Tibial artery (tissue), 4 donors: Measurements from ENCODE around the gene GRAPL.
"Not testable (repeated sequence)": the region's sequence is repeated elsewhere in the genome, so short reads cannot be mapped to it uniquely, and the experiment has no call there.

ENCODE experiments used
- DNase-seq, 2 donors: peaks; one replicate each; pipeline ENCODE4 v3.0.0-alpha.2; 2019
- H3K27ac ChIP-seq, 2 donors: fragments of 200-600 bp; sonication (generic) in 1 of 2; 1 replicate in 1 of 2; 2 replicates in 1 of 2; pipeline ENCODE4 v1.5.1; 2018 to 2019; ENCODE audit warnings: mild to moderate bottlenecking in 1 of 2
- H3K27me3 ChIP-seq, 2 donors: fragments of 200-600 bp; sonication (generic) in 1 of 2; one replicate each; pipeline versions ENCODE4 v1.5.1 to v1.6.0; 2016 to 2019
- H3K36me3 ChIP-seq, 3 donors: fragments of 200-600 bp; sonication (generic) in 2 of 3; one replicate each; pipeline ENCODE4 v1.5.1; 2016 to 2019; ENCODE audit warnings: mild to moderate bottlenecking in 2 of 3
- H3K4me1 ChIP-seq, 4 donors: fragments of 200-600 bp; sonication (generic) in 2 of 4; 1 replicate in 3 of 4; 2 replicates in 1 of 4; pipeline ENCODE4 v1.5.1; 2016 to 2019
- H3K4me3 ChIP-seq, 2 donors: fragments of 200-600 bp; sonication (generic) in 1 of 2; 1 replicate in 1 of 2; 2 replicates in 1 of 2; pipeline ENCODE4 v1.5.1; 2018 to 2019; ENCODE audit warnings: mild to moderate bottlenecking in 2 of 2
- H3K9me3 ChIP-seq, 3 donors: fragments of 200-600 bp; sonication (generic) in 1 of 3; one replicate each; pipeline ENCODE4 v1.5.1; 2016 to 2019
- intact Hi-C: fragments of 100-400 bp; cut with DNase I; formaldehyde crosslinking; loops from one replicate; pipeline ENCODE4 v1.15.0; 2023; ENCODE audit warnings: low total_unique reads

GRAPL gene

GRCh38 chr17:19127148-19127980 lies at the start of gene GRAPL:
Gene GRAPL (plus strand): TSS chr17:19127589. CDS start chr17:19127620, 31 bp downstream.
- H3K9me3 ChIP-seq, H3K27ac ChIP-seq, DNase-seq, H3K27me3 ChIP-seq, H3K4me1 ChIP-seq, intact Hi-C loops, H3K4me3 ChIP-seq, H3K36me3 ChIP-seq: not testable (repeated sequence)

GRCh38 chr17:19088804-19089685 lies 38.3 kb upstream of the GRAPL start:
- Histone ChIP-seq H3K27ac (peak overlapping the region; percentile 70 to 82), H3K4me3 (peak overlapping the region; percentile 39 to 52)
- H3K27me3 ChIP-seq, H3K9me3 ChIP-seq, H3K4me1 ChIP-seq, H3K36me3 ChIP-seq, intact Hi-C loops: not testable (repeated sequence)
- peak; percentile 19 to 59 for DNase-seq

GRCh38 chr17:19090058-19090772 lies 37.2 kb upstream of the GRAPL start:
- intact Hi-C loops, DNase-seq, H3K27me3 ChIP-seq, H3K27ac ChIP-seq, H3K9me3 ChIP-seq, H3K4me1 ChIP-seq, H3K4me3 ChIP-seq, H3K36me3 ChIP-seq: not testable (repeated sequence)

- not testable (repeated sequence) for H3K4me1 ChIP-seq
Observed at GRCh38 chr17:19092737-19093683, 34.4 kb upstream of the GRAPL start.

GRCh38 chr17:19093684-19094438 lies 33.5 kb upstream of the GRAPL start:
- H3K9me3 ChIP-seq, H3K36me3 ChIP-seq, H3K4me3 ChIP-seq, H3K4me1 ChIP-seq, H3K27me3 ChIP-seq, intact Hi-C loops: not testable (repeated sequence)
- peak in 1 of 2 donors; percentile 20 for DNase-seq
- H3K27ac ChIP-seq = peak overlapping the region; percentile 59 to 67

More at GRCh38 chr17:19092737-19093683, 34.4 kb upstream of the GRAPL start:
- DNase-seq = peak; percentile 73 to 75
- H3K36me3 ChIP-seq, H3K27me3 ChIP-seq, intact Hi-C loops, H3K4me3 ChIP-seq, H3K9me3 ChIP-seq: not testable (repeated sequence)
- peak overlapping the region; percentile 59 to 67 for H3K27ac ChIP-seq

- H3K4me3 ChIP-seq, DNase-seq, H3K27ac ChIP-seq, H3K36me3 ChIP-seq, H3K4me1 ChIP-seq, intact Hi-C loops, H3K9me3 ChIP-seq, H3K27me3 ChIP-seq: not testable (repeated sequence)
Observed at GRCh38 chr17:19108517-19108916, 18.9 kb upstream of the GRAPL start.

- H3K9me3 ChIP-seq, intact Hi-C loops, H3K36me3 ChIP-seq, H3K27me3 ChIP-seq, DNase-seq, H3K4me1 ChIP-seq: not testable (repeated sequence)
- peak overlapping the region; percentile 51 to 61 for H3K4me3 ChIP-seq
- peak overlapping the region; percentile 85 to 93 for H3K27ac ChIP-seq
Observed at GRCh38 chr17:19110189-19111097, 16.9 kb upstream of the GRAPL start.
